ENCODE results near the gene ATP9B.

ATP9B gene, protein sequence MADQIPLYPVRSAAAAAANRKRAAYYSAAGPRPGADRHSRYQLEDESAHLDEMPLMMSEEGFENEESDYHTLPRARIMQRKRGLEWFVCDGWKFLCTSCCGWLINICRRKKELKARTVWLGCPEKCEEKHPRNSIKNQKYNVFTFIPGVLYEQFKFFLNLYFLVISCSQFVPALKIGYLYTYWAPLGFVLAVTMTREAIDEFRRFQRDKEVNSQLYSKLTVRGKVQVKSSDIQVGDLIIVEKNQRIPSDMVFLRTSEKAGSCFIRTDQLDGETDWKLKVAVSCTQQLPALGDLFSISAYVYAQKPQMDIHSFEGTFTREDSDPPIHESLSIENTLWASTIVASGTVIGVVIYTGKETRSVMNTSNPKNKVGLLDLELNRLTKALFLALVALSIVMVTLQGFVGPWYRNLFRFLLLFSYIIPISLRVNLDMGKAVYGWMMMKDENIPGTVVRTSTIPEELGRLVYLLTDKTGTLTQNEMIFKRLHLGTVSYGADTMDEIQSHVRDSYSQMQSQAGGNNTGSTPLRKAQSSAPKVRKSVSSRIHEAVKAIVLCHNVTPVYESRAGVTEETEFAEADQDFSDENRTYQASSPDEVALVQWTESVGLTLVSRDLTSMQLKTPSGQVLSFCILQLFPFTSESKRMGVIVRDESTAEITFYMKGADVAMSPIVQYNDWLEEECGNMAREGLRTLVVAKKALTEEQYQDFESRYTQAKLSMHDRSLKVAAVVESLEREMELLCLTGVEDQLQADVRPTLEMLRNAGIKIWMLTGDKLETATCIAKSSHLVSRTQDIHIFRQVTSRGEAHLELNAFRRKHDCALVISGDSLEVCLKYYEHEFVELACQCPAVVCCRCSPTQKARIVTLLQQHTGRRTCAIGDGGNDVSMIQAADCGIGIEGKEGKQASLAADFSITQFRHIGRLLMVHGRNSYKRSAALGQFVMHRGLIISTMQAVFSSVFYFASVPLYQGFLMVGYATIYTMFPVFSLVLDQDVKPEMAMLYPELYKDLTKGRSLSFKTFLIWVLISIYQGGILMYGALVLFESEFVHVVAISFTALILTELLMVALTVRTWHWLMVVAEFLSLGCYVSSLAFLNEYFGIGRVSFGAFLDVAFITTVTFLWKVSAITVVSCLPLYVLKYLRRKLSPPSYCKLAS

GRCh38 chr18:79068937-79069716, at the start of gene ATP9B:
Gene ATP9B, plus strand, starts transcription at chr18:79069394. Its CDS starts 17 bp downstream, at chr18:79069411.
- DNase-seq (ENCODE audit: low read depth), result peak; percentile 96

DNA sequence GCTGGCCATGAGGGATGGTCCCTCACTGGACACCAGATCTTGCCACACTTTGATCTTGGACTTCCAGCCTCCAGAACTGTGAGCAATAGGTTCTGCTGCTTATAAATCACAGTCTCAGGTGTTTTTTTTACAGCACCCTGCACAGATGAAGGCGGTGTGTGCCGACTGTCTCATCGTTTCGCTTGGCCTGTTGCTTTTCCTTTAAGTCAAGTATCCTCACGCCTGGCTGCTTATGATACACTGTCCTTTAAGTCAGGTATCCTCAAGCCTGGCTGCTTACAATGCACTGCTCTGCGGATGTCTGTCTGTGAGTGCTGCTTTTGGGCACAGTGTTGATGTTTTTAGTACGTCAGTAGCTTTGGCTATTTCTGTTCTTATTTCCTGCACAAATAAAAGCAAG, 49.3 kb upstream of the ATP9B start:
- no peak for DNase-seq (ENCODE audit: low read depth)

DNA sequence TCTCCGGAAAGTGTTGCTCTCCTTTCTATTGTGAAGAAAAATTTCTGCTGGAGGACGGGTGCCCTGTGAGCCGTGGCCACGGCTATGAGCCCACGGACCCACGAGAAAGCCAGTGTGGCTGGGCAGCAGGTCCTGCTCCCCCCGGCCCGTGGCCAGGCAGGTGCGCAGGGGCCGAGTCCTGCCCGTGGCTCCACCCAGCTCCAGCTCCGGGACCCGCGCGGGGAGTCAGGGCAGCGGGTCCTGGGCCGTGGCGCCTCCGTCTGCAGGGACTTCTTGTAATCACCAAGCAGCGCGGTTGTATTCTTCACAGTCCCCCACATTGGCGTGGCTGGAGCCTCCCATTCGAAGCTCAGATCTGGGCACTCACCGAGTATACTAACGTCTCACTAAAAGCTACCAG, 46.6 kb upstream of the ATP9B start:
- no peak for DNase-seq (ENCODE audit: low read depth)

- DNase-seq (ENCODE audit: low read depth), result no peak
Observed at GRCh38 chr18:79026491-79026890, 42.7 kb upstream of the ATP9B start.

DNA sequence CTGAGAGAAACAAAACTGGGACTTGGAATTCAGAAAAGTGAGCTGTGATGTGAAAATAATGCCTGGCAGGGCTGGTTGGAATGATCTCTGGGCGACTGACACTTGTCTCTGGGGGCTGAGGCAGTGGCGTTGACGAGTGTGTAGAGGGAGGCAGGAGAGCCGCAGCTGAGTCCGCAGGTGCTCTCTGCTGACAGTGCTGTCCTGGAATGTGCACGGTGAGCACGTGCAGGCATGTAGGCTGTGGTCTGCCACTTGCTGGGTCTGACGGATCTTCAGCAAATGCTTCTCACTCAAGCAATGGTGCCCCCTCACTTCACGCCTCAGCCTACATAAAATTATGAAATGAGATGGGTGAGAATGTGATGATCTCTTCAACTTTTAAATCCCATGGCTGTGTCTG, 38.5 kb upstream of the ATP9B start:
- DNase-seq (ENCODE audit: low read depth), result no peak

- DNase-seq (ENCODE audit: low read depth), result no peak
Observed at GRCh38 chr18:79042276-79042675, 26.9 kb upstream of the ATP9B start.

DNA sequence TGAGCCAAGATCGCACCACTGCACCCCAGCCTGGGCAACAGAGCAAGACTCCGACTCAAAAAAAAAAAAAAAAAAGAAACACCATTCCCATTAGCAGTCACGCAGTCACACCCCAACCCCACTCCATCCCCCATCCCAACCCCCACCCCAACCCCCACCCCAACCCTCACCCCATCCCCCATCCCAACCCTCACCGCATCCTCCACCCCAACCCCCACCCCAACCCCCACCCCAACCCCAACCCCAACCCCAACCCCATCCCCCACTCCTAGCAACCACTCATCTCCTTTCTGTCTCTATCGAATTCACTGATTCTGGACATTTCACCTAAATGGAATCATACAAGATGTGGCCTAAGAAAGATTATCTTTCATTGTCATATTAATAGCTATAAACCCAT, 25.9 kb upstream of the ATP9B start:
- no peak for DNase-seq (ENCODE audit: low read depth)

DNA sequence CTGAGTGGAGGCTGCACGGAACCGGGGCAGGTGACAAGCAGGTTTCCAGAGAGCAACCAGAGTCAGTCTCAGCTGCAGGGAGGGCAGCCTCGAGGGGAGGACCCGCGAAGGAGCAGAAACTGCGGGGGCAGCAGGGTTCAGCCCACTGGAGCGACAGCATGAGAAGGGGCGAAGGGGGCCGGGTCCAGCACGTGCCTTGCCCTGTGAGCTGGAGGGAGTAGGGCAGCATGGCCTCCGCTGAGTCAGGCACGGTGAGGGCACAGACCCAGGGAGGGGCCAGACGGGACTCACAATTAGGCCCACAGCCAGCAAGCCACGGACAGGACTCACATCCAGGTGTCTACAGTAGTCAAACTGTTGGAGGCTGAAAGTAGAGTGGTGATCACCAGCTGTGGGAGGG, 22.7 kb upstream of the ATP9B start:
- DNase-seq (ENCODE audit: low read depth), result no peak

DNA sequence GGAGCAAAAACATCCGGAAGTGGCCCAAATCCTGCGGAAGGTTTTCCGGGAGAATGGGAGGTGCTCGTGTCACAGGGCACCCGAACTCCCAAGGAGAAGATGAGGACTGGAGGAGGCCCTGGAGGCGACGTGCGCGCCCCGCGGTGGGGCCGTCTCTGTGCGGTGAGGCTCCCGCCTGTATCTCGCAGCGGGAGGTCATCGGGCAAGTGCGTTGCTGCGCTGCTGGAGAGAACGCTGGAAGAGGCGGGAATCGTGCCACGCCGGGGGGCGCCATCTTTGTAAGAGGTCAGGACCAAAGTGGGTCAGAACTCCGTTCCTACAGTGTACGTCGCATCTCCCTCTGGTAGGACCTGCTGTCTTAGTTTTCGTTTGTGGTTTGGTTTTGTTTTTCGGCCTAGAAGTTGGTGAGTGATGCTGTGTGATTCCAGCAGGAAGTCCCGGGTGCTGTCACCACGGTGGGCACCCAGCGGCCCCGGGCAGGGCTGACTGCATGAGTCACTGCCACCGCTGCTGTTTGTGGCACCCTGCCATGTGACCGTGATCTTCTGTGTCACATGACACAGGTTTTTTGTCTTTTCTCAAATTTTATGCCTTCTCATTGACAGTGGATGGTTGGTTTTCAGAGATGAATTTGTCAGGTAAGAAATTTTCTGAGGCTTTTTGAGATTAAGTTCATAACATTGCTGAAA, 21.5 kb upstream of the ATP9B start:
- no peak for DNase-seq (ENCODE audit: low read depth)

DNA sequence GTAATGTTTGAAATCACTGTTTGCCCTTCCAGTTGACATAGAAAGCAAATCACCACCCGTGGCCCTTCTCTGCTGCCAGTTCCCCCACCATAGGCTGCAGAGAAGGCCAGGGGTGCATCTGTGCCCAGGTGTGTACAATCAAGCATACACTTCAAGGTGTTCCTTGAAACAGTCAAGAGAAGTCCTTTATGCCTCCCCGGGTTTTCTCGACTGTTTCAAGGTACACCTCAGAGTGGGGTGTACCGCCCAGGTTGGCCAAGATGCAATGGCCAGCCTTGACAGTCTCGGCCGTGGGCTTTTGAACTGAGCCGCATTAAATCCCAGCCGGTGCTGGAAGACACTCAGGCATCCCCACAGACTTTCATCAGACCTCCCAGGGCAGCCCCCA, 21.0 kb upstream of the ATP9B start:
- DNase-seq (ENCODE audit: low read depth), result no peak

DNA sequence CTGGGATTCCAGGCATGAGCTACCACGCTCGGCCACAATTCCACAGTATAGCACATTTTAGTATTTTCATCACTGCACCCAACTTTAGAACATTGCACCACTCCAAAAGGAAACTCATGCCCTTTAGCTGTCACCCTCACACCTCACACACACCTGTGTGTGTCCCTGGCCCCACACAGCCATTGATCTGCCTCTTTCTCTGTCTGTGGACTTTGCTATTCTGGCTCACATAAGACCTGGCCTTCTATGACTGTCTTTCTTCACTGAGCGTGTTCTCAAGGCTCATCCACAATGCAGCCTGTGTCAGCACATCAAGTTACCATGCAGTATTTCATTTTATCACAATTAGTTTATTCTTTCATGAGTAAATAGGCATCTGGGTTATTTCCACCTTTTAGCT, 19.7 kb upstream of the ATP9B start:
- DNase-seq (ENCODE audit: low read depth), result no peak

DNA sequence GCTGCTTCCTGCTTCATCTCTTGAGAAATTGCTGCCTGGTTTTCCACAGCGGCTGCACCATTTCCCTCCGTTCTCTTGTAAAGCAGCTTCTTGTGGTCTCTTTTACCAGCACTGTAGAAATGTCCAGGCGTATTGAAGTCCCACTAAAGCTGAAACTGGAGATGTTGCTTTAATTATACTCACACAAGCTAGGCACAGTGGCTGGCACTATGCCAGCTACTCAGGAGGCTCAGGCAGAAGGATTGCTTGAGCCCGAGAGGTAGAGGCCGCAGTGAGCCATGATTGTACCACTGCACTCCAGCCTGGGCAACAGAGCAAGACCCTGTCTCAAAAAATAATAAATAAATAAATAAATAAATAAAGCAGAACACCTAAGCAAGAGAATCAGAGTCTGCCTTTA, 19.2 kb upstream of the ATP9B start:
- no peak for DNase-seq (ENCODE audit: low read depth)

DNA sequence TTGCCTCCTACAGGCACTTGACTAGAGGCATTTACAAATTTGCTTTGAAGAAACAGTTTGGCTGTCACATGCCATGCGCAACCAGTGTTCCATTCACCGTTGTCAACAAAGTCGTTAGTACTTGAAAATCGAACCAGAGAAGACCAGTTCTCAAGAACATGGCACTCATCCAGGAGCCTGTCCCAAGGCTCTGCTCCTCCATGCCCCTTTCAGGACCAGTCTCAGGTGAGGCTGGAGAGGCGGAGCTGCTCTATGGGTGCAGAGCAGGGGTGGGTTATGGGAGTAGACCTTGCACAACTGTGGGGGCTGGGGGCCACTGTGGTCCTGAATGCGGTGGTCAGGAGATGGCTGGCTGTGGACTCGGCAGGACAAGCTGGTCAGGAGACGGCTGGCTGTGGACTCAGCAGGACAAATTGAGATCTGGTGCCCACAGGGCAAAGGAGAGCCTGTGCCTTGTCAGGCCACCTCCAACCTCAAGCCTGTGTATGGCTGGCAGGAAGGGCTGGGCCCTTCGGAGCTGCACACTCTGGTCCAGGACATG, 12.3 kb upstream of the ATP9B start:
- DNase-seq (ENCODE audit: low read depth), result no peak

- no peak for DNase-seq (ENCODE audit: low read depth)
Observed at GRCh38 chr18:79058007-79058406, 11.2 kb upstream of the ATP9B start.

DNA sequence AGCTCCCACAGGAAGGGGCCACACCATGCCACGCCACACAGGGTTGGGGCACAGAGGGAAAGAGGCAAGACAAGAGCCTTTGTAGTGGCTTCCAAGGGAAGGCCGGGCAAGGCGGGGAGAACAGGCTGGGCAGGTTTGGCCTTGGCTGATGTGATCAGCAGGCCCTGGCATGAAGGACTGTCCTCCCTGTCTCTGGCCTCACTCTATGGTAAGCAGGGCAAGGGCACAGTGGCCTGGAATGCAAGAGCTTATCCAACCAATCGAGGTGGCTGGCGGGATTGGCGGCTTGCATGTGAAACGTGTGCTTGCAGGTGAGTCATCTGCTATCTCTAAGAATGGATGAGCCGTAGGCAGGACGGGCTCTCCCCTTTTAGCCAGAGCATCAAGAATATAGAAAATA, 6.4 kb upstream of the ATP9B start:
- no peak for DNase-seq (ENCODE audit: low read depth)

DNA sequence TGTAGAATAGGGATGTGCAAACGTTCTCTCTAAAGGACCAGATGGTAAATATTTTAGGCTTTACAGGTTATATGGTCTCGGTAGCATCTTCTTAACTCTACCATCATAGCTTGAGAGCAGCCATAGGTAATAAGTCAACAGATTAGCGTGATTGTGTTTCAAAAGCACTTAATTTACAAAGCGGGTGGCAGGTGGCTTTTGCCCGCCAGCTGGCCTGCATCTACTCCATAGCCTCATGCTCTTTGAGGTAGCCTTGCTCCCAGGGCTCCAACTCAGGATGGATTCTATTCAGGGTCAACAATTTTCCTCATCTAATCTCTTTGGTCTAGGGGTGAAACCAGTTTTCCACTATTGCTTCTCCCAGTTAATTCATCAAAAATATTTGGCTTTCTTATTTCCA, 5.0 kb upstream of the ATP9B start:
- no peak for DNase-seq (ENCODE audit: low read depth)

GRCh38 chr18:79065802-79066201, 3.4 kb upstream of the ATP9B start:
- DNase-seq (ENCODE audit: low read depth), result no peak

DNA sequence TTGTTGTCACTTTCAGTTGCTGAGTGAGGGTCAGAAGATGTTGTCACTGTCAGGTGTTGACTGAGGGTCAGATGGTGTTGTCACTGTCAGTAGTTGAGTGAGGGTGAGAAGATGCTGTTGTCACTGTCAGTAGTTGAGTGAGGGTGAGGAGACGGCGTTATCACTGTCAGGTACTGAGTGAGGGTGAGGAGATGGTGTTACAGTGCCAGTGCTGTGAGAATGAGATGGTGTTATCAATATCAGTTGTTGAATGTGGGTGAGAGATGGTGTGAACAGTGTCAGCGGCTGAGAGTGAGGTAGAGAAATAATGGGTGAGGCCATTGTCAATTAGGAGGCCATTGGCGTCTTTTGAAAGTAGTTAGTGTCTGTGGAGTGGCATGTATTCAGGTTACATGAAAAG, 1.6 kb upstream of the ATP9B start:
- no peak for DNase-seq (ENCODE audit: low read depth)

- DNase-seq (ENCODE audit: low read depth), result no peak
Observed at GRCh38 chr18:79068341-79068936, 755 bp upstream of the ATP9B start.

- no peak for DNase-seq (ENCODE audit: low read depth)
Observed at GRCh38 chr18:79069717-79070151, 540 bp downstream of the ATP9B start.

DNA sequence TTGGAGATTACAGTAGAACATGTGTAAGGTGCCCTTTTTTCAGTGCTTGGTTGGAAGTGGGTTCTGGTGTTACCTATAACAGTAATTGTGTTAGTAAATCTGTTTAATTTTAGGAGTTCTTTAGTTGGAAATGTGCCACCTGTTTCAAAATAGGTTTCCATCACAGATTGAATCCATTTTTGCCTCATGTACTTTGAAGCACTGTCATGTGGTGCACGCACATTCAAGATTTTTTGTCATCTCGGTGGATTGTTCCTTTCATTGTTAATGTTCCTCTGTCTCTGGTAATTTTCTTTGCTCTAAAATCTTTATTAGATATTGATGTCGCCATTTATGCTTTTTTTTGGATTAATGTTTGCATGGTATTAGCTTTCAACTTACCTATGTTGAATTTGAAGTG, 1.3 kb downstream of the ATP9B start:
- DNase-seq (ENCODE audit: low read depth), result no peak

Data from fibroblast of the conjunctiva (primary cell).